HG02885 (cell line): Measurements from ENCODE around the gene GPR132.
"Not testable (repeated sequence)": the region's sequence is repeated elsewhere in the genome, so short reads cannot be mapped to it uniquely, and the experiment has no call there.

ENCODE experiments used
- ATAC-seq: cut with Tn5 transposase; IDR thresholded peaks from one replicate; pipeline ENCODE4 v1.9.1; 2021; ENCODE audit warnings: mild to moderate bottlenecking; ENCODE audit not compliant: unreplicated experiment, poor library complexity

The GPR132 gene

GRCh38 chr14:105046891-105047282, 18.3 kb downstream of the GPR132 start:
- no peak for ATAC-seq

DNA sequence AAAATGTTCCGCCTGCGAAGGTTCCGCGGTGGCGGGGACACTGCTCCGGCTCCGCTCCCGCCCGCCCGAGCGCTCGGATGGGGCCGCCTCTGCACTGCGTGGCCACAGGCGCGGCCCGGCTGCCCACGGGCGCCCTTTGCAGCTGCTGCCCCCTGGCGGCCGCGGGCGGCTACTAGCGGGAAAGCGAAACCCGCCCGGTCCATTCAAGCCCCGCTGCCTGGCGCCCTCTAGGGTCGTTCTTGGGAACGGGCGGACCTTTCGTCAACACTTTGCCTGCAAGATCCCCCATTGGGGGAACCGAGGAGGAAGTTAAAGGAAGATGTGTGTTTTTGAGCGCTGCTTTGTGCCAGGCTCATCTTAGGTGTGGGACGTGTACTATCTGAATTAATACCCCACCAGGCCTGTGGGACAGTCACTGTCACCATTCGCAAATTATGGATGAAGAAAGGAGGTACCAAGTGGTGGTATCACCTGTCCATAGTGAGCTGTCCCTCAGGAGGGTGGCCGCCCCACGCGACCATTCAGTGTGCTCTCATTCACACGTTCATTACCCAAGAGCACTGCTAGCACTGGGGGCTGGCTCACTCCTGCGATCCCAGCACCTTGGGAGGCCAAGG, 19.4 kb downstream of the GPR132 start:
- peak; percentile 75 for ATAC-seq

DNA sequence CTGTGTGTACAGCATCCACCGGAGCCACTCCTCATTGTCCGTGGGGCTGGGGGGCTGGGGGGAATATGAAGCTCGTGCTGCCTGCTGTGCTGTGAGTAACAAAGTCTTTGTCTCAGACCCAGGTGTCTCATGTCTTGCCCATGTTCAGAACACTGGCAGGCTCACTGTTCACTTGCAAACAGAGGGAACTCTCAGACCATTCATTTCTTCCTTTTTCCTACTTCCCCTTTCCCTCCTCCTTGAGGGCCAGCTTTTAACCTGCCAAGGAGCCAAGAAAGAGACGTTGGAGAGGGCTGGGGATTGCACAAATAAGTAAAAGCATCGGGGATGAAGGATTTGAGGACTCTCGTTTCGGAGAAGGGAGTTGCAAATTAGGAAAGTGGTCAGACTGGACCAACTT, 21.6 kb downstream of the GPR132 start:
- ATAC-seq = no peak

GRCh38 chr14:105042813-105043212, 22.4 kb downstream of the GPR132 start:
- ATAC-seq = no peak

- no peak for ATAC-seq
Measured at GRCh38 chr14:105041841-105042765, 23.1 kb downstream of the GPR132 start.

DNA sequence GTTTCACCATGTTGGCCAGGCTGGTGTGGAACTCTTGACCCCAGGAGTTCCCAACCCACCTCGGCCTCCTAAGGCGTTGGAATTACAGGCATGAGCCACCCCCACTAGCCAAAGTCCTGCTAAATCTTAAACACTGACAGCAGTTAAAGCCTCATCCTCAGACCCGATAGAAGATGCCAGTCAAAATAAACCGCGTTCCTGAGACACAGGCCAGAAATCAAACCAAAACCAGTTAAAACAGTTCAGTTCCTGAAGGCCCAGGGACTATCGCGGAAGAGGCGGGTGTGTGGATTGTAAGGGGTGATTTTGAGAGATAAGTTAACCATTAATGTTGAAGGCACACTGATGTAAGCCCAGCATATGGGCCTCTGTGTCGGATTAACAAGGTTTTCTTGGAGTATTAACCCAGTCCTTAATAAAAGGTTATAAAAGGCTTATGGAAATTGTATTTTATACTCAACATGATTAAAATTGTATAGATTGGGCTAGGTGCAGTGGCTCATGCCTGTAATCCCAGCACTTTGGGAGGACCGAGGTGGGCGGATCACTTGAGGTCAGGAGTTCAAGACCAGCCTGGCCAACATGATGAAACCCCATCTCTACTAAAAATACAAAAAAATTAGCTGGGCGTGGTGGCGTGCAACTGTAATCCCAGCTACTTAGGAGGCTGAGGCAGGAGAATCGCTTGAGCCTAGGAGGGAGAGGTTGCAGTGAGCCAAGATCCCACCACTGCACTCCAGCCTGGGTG, 25.6 kb downstream of the GPR132 start:
- no peak for ATAC-seq

GRCh38 chr14:105035616-105036015, 29.6 kb downstream of the GPR132 start:
- ATAC-seq = not testable (repeated sequence)

- no peak for ATAC-seq
Measured at GRCh38 chr14:105034315-105035039, 30.8 kb downstream of the GPR132 start.

GRCh38 chr14:105033412-105033900, 31.8 kb downstream of the GPR132 start:
- not testable (repeated sequence) for ATAC-seq

DNA sequence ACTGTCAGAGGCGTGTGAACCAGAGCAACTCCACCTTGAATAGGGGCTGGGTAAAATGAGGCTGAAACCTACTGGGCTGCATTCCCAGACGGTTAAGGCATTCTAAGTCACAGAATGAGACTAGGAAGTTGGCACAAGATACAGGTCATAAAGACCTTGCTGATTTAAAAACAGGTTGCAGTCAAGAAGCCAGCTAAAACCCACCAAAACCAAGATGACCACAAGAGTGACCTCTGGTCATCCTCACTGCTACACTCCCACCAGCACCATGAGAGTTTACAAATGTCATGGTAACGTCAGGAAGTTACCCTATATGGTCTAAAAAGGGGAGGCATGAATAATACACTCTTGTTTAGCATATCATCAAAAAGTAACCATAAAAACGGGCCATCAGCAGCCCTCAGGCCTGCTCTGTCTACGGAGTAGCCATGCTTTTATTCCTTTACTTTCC, 32.8 kb downstream of the GPR132 start:
- ATAC-seq = not testable (repeated sequence)

- ATAC-seq = no peak
Measured at GRCh38 chr14:105030836-105031396, 34.3 kb downstream of the GPR132 start.

GRCh38 chr14:105030194-105030593, 35.0 kb downstream of the GPR132 start:
- ATAC-seq = no peak

DNA sequence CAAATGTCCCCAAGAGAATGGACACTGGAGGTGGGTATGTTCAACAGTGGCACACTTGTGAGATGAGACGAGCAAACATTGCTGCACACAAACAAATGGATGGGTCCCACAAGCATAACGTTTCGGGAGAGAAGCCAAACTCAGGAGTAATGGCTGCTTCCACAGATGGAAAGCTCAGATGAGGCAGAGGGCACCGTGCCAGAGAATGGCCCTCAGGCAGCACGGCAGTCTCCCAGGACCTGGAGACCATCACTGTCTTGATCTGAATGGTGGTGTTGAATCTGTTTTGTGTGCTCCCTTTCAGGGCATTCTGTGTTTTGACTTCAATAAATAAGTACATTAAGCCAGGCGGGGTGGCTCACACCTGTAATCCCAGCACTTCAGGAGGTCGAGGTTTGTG, 35.8 kb downstream of the GPR132 start:
- ATAC-seq = no peak

DNA sequence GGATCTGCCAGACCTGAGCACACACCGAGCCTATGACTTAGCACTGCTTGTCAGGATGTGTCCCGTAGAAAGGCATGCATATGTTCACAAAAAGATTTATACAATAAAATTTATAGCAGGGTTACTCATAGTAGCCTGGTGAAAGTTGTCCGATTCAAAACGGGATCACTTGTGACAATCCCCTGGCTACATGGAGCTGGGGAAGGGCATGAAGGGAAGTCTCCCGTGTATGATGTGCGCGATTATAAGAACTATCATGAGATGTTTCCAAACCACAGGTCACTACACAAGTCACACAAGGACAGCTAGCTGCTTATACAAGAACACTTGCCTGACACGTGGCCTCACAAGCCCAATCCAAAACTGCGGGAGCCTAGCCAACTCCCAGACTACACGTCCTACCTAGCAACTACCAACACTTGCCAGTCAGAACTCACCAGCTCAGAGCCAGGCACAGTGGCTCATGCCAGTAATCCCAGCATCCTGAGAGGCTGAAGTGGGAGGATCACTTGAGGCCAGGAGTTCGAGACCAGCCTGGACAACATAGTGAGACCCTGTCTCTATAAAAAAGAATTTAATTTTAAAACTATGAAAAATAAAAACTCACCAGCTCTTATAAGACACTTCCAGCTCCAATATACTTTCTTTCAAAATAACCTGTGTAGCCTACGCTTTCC, 36.8 kb downstream of the GPR132 start:
- no peak for ATAC-seq

DNA sequence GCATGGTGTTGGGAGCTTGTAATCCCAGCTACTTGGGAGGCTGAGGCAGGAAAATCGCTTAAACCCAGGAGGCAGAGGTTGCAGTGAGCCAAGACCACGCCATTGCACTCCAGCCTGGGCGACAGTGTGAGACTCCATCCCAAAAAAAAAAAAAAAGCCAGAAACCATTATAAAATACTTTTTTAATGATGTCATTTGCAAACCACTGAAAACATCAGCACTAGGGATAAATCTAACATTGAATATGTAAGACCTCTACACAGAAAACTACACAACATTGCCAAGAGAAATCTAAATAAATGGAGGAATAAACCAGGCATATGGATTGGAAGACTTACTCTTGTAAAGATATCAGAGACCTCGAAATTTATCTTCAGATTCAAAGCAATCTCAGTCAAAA, 37.5 kb downstream of the GPR132 start:
- ATAC-seq = not testable (repeated sequence)

GRCh38 chr14:105026802-105027563, 38.2 kb downstream of the GPR132 start:
- ATAC-seq = no peak

GRCh38 chr14:105026033-105026785, 39.0 kb downstream of the GPR132 start:
- ATAC-seq = peak; percentile 33

DNA sequence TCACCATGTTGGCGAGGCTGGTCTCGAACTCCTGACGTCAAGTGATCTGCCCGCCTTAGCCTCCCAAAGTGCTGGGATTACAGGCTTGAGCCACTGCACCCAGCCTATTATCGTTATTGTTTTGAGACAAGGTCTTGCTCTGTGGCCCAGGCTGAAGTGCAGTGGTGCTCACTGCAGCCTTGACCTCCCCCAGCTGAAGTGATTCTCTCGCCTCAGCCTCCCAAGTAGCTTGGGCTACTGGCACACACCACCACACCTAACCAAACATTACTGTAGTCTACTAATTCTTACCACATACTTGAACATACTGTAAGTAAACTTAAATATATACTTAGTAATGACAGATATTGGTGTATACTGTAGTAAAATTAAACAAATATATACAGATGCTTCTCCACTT, 39.8 kb downstream of the GPR132 start:
- ATAC-seq = no peak
